ENCODE data around the gene KAT8. TPM values are rescaled to one million over a fixed set of nuclear protein-coding genes. Genes with fewer than 3 reads are reported as not detected.
A peak's percentile ranks its signal among the peaks of the same experiment; 100 is the strongest.

The KAT8 gene
- total and polyA plus RNA-seq, 10 of the 15 experiments (the other 5 are each of a cell fraction or from before 2014, with no cell fraction given), result 5.5 to 55.8 (median 39.6) TPM

DNA sequence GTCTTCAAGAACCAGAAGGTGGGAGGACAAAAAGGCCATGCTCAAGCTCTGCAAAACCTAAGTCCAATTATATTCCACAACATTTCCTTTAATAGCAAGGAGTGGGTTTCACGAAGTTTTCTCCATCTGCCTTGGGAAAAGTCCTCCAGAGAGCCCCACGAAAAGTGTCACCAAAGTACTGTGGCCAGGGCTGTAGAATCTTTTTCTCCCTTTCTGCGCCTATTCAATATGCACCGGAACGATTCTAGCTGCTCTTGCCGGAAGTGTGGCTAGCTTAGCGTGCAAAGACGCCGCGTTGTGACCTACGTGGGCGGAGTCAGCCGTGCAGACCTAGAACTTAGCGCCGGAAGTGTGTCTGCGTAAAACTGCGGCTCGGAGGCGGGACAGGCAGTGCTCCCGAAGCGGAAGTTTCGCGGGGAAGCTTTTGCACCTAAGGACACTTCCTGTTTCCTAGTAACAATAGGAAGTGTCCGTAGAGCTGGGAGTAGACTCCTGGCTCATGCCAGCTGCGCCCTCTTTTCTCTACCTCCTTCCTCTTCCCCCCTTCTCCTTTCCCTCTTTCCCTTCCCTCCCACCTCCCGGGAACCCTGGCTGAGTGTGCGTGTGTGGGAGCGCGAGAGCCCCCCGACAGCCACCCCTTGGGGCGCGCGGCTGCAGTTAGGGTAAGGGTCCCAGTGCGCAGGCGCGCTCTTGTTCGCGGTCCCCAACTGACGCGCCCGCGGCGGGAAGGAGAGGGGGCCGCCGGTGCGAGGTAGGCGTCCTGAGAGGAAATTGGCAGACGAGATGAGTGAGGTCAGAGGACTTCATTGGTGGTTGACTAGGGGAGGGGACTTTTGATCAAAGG, 43.3 kb upstream of the KAT8 start, which contains the start of the genes ZNF646 and ZNF668 (continued):
- TF ChIP-seq, protein P1, sequence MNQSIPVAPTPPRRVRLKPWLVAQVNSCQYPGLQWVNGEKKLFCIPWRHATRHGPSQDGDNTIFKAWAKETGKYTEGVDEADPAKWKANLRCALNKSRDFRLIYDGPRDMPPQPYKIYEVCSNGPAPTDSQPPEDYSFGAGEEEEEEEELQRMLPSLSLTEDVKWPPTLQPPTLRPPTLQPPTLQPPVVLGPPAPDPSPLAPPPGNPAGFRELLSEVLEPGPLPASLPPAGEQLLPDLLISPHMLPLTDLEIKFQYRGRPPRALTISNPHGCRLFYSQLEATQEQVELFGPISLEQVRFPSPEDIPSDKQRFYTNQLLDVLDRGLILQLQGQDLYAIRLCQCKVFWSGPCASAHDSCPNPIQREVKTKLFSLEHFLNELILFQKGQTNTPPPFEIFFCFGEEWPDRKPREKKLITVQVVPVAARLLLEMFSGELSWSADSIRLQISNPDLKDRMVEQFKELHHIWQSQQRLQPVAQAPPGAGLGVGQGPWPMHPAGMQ (IDR thresholded peaks at IDR 0.05; ENCODE audit: borderline replicate concordance), result no peak
- TF ChIP-seq, protein P2, sequence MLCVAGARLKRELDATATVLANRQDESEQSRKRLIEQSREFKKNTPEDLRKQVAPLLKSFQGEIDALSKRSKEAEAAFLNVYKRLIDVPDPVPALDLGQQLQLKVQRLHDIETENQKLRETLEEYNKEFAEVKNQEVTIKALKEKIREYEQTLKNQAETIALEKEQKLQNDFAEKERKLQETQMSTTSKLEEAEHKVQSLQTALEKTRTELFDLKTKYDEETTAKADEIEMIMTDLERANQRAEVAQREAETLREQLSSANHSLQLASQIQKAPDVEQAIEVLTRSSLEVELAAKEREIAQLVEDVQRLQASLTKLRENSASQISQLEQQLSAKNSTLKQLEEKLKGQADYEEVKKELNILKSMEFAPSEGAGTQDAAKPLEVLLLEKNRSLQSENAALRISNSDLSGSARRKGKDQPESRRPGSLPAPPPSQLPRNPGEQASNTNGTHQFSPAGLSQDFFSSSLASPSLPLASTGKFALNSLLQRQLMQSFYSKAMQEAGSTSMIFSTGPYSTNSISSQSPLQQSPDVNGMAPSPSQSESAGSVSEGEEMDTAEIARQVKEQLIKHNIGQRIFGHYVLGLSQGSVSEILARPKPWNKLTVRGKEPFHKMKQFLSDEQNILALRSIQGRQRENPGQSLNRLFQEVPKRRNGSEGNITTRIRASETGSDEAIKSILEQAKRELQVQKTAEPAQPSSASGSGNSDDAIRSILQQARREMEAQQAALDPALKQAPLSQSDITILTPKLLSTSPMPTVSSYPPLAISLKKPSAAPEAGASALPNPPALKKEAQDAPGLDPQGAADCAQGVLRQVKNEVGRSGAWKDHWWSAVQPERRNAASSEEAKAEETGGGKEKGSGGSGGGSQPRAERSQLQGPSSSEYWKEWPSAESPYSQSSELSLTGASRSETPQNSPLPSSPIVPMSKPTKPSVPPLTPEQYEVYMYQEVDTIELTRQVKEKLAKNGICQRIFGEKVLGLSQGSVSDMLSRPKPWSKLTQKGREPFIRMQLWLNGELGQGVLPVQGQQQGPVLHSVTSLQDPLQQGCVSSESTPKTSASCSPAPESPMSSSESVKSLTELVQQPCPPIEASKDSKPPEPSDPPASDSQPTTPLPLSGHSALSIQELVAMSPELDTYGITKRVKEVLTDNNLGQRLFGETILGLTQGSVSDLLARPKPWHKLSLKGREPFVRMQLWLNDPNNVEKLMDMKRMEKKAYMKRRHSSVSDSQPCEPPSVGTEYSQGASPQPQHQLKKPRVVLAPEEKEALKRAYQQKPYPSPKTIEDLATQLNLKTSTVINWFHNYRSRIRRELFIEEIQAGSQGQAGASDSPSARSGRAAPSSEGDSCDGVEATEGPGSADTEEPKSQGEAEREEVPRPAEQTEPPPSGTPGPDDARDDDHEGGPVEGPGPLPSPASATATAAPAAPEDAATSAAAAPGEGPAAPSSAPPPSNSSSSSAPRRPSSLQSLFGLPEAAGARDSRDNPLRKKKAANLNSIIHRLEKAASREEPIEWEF (IDR thresholded peaks at IDR 0.05; ENCODE audit: insufficient replicate concordance, low read depth, low read length), result no peak
- TF ChIP-seq HDAC6 (IDR thresholded peaks at IDR 0.05; ENCODE audit: unreplicated experiment) (no peak), ZNF207 (IDR thresholded peaks at IDR 0.05; ENCODE audit: borderline replicate concordance) (no peak; the same call in 1 of the 2 replicates), ZNF217 (IDR thresholded peaks at IDR 0.05) (no peak), IRF4 (IDR thresholded peaks at IDR 0.05; ENCODE audit: low read depth, low read length) (0 out of 2 replicates have a peak, but pooled peaks have one; percentile 30), ESRRA (IDR thresholded peaks at IDR 0.05; ENCODE audit: low read length) (no peak), POLR2AphosphoS5 (IDR thresholded peaks at IDR 0.05; ENCODE audit: low read length) (peak; percentile 84), FOS (IDR thresholded peaks at IDR 0.05; ENCODE audit: borderline replicate concordance, extremely low read depth, insufficient read length) (no peak), MYB (IDR thresholded peaks at IDR 0.05; ENCODE audit: borderline replicate concordance, low read depth, low read length) (no peak), WRNIP1 (IDR thresholded peaks at IDR 0.05; ENCODE audit: borderline replicate concordance, low read depth, low read length) (no peak; the same call in 1 of the 2 replicates), CREB1 (IDR thresholded peaks at IDR 0.05; ENCODE audit: low read depth) (peak; percentile 97), SIN3A (IDR thresholded peaks at IDR 0.05; ENCODE audit: low read depth, low read length) (peak; percentile 71), STAT1 (conservative IDR thresholded peaks at IDR 0.05) (no peak), IKZF1 (conservative IDR thresholded peaks at IDR 0.05) (peak; percentile 89), FOXK2 (IDR thresholded peaks at IDR 0.05) (peak; percentile 87), RAD51 (IDR thresholded peaks at IDR 0.05) (no peak), POU2F2 (IDR thresholded peaks at IDR 0.05; ENCODE audit: borderline replicate concordance, low read depth, low read length) (peak; percentile 55; the same call in 2 of the 3 replicates), ASH2L (IDR thresholded peaks at IDR 0.05; ENCODE audit: borderline replicate concordance, low read depth) (no peak), TAF1 (IDR thresholded peaks at IDR 0.05; ENCODE audit: borderline replicate concordance, low read depth, low read length) (peak; percentile 67; the same call in 1 of the 2 replicates), GATAD2B (conservative IDR thresholded peaks at IDR 0.05; ENCODE audit: low read depth) (peak; percentile 55)
- TF ChIP-seq, protein P3, sequence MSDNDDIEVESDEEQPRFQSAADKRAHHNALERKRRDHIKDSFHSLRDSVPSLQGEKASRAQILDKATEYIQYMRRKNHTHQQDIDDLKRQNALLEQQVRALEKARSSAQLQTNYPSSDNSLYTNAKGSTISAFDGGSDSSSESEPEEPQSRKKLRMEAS (IDR thresholded peaks at IDR 0.05; ENCODE audit: low read depth, low read length), result peak; percentile 10; the same call in 1 of the 2 replicates
- TF ChIP-seq, protein P4, sequence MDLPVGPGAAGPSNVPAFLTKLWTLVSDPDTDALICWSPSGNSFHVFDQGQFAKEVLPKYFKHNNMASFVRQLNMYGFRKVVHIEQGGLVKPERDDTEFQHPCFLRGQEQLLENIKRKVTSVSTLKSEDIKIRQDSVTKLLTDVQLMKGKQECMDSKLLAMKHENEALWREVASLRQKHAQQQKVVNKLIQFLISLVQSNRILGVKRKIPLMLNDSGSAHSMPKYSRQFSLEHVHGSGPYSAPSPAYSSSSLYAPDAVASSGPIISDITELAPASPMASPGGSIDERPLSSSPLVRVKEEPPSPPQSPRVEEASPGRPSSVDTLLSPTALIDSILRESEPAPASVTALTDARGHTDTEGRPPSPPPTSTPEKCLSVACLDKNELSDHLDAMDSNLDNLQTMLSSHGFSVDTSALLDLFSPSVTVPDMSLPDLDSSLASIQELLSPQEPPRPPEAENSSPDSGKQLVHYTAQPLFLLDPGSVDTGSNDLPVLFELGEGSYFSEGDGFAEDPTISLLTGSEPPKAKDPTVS (IDR thresholded peaks at IDR 0.05; ENCODE audit: low read depth, low read length), result 0 out of 2 replicates have a peak, but pooled peaks have one; percentile 16

Measured in GM12878 (cell line).